M059J (cell line): ENCODE results near the gene FBXL15. TPM values are rescaled to one million over a fixed set of nuclear protein-coding genes. Genes with fewer than 3 reads are reported as not detected.

Source experiments
- DNase-seq: peaks from one replicate; pipeline ENCODE4 v3.0.0-alpha.2; 2012; ENCODE audit warnings: low read depth
- total RNA-seq: library from RNA; depleted of rRNA; stranded (reverse); fragments of >200 nt; shearing (Covaris generic); gene quantifications from 2 replicates; pipeline ENCODE4 v1.2.3, GENCODE V29; 2014; rRNA removed

FBXL15 gene, protein sequence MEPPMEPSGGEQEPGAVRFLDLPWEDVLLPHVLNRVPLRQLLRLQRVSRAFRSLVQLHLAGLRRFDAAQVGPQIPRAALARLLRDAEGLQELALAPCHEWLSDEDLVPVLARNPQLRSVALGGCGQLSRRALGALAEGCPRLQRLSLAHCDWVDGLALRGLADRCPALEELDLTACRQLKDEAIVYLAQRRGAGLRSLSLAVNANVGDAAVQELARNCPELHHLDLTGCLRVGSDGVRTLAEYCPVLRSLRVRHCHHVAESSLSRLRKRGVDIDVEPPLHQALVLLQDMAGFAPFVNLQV
- total RNA-seq, result 8.2 and 18.8 TPM in 2 replicates

DNA sequence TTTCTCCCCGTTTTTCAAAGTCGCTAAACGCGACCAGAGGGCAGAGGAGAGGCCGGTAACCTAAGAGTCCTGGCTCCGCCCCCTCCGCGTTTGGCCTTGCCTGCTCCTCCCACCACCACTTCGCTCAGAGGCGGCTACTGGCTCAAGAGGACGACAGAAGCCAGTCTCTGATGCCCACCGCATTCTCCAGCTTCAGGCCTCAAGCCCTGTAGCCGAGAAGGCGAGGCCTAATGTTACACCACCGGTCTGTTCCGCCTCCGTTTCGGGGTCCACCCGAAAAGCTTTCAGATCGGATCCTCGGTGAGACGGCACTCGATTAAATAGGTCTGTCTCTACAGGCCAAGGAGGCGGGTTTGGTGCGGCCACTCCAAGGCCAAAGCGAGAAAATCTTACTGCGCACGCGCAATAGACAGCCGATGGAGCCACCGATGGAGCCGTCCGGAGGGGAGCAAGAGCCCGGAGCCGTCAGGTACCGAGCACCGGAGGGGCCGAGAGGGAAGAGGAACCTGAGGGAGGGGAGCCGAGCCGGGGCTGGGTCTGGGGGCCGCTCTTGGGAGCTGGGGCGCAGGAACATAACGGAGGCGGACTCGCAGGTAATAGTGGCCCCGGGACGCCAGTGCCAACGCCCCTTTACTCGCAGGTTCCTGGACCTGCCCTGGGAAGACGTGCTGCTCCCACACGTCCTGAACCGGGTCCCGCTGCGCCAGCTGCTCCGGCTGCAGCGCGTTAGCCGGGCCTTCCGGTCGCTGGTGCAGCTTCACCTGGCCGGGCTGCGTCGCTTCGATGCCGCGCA lies at the start of gene FBXL15:
Gene FBXL15 (plus strand): TSS at position 123 of the 793 bp plus-strand sequence. CDS start 294 bp downstream, at position 417.
- DNase-seq, result peak; percentile 94

DNA sequence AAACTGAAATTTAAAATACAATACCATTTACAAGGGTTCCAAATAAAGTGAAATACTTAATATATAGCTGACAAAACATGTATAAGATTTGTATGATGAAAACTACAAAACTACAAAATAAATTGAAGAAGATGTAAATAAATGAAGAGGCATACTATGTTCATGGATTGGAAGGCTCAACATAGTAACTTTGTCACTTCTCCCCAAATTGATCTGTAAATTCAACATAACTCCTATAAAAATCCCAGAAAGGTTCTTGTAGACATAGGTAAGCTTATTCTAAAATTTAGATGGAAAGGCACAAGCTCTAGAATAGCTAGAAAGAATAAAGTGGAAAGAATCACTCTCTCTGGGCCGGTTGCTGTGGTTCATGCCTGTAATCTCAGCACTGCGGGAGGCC lies 49.3 kb upstream of the FBXL15 start:
- no peak for DNase-seq

DNA sequence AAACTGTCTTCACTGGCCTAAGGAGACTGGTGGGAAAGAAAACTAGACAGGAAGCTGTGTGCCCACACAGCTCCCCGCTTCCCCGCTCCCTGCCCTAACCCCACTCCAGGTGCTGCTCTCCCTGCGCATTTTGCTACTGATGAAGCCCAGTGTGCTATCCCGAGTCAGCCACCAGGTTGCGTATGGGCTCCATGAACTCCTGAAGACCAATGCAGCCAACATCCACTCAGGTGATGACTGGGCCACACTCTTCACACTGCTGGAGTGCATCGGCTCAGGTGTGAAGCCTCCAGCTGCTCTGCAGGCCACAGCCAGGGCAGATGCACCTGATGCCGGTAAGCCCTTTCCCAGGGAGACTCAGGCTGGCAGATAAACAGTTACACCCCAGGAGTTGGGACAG lies 45.4 kb upstream of the FBXL15 start:
- DNase-seq, result no peak

DNA sequence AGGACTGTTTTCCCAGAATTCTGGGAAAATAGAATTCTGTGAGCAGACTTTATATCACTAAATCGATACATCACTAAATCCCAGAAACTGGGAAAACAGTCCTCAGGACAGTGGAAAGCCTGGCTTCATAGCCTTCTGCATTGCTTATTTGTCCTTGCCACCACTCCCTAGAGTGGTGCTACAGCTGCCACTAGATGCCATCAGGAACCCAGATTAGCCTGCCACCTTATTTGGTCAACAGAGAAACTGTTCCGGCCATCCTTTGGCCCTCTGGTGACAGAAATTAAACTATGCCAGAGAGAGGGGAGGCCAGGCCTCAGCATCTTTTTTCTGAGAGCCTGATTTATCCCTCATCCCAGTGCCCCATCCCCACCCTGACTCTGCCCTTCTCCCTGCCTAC lies 44.8 kb upstream of the FBXL15 start:
- no peak for DNase-seq

DNA sequence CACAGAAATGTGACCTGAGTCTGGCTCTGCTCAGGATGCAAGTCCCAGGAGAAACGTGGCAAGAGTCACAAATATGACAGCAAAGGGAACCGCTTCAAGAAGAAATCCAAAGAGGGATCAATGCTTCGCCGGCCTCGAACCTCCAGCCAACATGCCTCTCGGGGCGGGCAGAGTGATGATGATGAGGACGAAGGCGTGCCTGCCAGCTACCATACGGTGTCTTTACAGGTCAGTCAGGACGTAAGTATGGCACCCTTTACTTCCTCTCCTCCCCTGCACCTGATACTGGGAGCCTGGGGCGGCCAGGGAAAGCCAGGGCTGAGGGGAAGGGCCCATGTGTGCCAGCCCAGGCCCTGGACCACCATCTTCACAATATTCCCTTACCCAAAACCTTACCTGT lies 43.7 kb upstream of the FBXL15 start:
- DNase-seq, result no peak

DNA sequence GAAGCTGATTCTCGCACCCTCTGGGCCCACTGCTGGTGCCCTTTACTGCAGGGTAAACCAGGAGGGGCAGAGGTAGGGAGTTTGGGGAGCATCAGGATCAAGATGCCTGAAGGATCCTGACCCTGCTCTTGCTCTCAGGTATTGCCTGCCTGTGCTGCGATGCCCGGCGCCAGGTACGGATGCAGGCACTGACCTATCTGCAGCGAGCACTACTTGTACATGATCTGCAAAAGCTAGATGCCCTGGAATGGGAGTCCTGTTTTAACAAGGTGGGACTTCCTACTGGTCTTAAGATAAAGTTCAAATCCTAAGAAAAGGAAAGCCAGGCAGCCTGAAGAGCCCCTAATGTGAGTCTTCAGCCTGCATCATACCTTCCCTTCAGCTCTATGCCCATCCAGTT lies 41.3 kb upstream of the FBXL15 start:
- no peak for DNase-seq

DNA sequence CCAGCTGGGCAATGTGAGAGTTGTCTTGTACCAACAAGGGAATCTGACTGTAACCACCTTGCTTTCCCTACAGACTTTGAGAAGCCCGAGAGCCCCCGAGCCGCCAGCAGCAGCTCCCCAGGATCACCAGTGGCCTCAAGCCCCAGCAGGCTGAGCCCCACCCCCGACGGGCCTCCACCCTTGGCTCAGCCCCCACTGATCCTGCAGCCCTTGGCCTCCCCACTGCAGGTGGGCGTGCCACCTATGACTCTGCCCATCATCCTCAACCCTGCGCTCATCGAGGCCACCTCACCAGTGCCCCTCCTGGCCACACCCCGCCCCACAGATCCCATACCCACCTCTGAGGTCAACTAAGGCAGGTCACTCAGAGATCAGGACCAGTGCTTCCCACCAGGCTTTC lies 38.7 kb upstream of the FBXL15 start:
- DNase-seq, result no peak

DNA sequence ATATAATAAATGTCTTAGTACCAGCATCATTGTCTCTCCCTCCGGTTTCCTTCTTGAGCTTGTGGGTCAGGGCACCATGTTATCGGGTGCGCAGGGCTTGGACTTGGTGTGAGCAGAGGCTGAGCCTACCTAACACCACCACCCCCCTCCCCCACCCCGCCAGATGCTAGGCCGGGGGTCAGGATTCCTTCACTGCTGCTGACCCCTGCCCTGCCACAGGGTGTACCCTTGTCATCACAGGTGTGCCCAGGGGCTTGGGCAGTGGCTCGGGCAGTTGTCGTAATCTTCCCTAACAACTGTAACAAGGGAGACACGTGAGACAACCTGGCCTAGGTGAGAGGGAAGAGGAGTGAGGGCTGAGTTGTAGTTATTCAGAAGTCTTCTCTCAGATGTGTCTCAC lies 37.8 kb upstream of the FBXL15 start:
- no peak for DNase-seq

DNA sequence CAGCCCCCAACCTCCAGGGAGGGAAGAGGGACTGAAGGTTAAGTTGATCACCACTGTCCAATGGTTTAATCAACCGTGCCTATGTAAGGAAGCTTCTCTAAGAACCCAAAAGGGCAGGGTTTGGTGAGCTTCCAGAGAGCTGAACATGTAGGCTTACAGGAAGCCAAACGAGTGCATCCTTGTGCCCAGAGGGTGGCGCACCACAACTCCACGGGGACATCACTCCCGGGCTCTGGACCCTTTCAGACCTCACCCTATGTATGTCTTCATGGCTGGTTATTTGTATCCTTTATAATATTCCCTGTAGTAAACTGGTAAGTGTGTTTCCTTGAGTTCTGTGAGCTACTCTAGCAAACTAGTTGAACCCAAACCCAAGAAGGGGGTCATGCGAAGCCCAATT lies 36.6 kb upstream of the FBXL15 start:
- DNase-seq, result peak; percentile 32

DNA sequence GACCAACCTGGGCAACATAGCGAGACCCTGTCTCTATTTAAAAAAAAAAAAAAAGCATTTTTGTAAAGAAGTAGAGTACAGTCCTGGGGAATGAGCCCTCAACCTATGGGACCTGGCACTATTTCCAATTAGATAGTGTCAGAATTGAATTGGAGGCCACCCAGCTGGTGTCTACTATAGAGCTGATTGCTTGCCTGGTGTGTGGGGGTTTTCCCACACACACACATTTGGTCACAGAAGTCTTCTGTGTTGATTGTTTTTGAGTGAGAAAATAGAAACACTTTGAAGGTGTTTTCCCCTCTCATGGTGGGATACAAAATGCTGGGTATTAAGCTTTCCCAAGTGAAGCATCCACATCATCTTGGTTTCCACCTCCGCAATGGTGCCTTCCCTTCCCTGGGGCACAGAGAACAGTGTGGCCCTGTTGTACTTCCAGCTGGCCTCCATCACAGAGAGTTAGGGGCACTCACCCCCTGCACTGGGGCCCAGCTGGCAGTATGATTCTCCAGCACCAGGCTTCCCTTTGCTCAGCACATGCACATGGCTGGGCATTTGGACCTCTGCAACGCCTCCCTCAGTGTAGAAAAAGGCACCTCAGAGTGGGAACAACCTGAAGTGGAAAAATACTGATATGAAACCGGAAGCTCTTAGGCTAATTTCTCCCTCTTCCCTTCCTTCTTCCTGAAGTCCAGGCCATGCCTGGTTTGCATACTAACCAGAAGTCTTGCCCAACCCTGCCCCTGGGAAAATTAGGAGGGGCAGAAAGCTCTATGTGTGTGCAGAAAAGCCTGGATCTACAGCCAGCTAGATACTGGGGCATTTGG lies 35.8 kb upstream of the FBXL15 start:
- peak; percentile 31 for DNase-seq

DNA sequence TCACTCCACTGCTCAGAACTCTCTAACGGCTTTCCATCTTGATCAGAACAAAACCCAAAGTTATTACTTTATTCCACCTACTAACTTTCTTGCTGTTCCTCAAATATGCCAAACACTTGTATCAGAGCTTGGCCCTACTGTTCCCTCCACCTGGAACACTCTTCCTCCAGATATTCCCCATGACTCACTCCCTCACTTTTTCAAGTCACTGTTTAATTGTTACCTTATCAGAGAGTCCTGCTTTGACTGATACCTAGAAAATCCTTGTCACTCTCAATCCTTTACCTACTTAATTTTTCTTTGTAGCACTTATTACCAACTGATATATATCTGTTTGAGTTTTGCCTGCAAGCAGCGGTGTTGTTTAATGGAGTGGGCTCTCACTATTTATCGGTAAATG lies 30.7 kb upstream of the FBXL15 start:
- DNase-seq, result no peak

DNA sequence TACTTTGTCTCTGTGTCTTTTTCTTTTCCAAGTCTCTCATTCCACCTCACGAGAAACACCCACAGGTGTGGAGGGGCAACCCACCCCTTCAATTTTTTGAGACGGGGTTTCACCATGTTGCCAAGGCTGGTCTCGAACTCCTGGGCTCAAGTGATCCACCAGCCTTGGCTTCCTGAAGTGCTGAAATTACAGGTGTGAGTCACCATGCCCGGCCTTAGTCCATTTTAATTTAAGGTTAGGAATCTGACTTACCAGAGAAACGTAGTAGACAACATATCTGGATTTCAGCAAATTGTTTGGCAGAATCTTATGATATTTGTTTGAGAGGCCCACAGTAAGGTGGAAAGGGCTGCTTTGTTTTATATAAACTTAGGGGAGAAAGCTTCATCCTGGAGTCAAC lies 28.3 kb upstream of the FBXL15 start:
- DNase-seq, result no peak

DNA sequence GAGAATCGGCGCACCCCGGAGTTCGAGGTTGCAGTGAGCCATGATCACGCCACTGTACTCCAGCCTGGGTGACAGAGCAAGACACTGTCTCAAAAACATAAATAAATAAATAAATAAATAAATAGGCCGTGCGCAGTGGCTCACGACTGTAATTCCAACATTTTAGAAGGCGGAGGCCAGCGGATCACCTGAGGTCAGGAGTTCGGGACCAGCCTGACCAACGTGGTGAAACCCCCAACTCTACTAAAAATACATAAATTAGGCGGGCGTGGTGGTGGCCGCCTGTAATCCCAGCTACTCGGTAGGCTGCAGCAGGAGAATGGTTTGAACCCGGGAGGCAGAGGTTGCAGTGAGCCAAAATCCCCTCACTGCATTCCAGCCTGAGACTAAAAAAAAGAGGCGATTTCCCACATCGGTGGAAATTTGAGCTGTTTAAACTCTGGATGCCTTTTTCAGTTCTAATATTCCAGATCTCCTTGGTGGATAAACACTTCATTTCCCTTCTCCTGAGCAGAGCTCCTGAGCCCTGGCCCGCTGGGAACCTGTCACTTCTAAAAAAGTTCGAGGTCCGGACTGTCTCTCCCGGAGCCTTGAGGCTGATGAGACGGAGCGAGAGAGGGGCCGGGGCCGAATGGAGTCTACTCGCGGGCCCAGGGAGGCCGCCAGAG lies 27.1 kb upstream of the FBXL15 start:
- no peak for DNase-seq

DNA sequence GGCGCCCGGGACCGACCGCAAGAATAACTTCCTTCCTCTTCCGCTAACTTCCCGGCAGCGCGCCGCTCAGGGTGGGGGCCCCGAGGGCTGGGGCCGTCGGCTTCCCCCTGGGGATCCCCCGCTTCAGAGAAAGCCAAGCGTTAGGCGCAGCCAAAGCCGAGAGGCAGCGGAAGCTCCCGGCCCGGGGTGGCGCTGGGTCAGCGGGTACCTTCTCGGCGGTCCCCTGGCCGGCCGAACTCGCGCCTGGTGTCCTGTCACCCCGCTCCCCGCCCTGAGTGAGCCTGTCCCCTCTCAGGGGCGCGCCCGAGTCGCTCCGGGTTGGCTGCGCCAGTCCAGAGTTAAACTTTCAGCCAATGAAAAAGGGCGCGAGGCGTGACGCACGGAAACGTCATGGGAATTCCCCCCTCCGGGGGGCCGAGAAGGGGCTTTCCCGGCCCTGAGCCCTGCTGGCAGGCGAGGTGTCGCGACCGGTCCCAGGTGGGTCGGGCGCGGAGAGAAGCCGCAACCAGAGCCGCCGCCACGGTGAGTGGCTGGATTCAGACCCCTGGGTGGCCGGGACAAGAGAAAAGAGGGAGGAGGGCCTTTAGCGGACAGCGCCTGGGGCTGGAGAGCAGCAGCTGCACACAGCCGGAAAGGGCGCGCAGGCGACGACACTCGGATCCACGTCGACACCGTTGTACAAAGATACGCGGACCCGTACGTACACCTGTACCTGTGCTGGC lies 26.4 kb upstream of the FBXL15 start:
- DNase-seq, result peak; percentile 94

DNA sequence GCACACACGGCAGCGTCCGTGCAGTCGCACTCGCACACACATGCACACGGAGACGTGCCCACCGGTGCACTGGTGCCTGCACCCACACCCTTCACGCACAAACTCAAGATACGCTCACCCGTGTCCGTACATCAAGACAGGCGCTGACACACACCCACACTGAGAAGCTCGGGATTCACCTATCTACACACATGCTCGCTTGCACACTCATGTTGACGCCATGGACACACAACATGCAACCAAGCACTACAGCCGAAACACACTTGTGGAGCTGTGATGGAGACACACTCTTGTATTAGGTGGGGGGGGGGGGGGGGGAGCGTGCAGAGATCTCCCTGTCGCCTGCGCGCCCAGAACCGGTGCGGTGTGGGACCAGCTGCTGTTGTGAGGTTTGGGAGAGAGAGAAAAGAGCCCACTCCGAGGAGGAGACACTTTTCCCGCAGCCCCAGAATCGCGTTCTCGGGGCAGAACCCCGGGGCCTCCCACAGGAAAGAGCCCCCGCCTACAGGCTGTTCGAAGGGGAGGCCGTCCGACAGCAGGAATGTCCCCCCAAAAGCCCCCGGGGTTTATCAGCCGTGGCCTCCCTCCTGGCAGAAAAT lies 25.7 kb upstream of the FBXL15 start:
- DNase-seq, result peak; percentile 59

DNA sequence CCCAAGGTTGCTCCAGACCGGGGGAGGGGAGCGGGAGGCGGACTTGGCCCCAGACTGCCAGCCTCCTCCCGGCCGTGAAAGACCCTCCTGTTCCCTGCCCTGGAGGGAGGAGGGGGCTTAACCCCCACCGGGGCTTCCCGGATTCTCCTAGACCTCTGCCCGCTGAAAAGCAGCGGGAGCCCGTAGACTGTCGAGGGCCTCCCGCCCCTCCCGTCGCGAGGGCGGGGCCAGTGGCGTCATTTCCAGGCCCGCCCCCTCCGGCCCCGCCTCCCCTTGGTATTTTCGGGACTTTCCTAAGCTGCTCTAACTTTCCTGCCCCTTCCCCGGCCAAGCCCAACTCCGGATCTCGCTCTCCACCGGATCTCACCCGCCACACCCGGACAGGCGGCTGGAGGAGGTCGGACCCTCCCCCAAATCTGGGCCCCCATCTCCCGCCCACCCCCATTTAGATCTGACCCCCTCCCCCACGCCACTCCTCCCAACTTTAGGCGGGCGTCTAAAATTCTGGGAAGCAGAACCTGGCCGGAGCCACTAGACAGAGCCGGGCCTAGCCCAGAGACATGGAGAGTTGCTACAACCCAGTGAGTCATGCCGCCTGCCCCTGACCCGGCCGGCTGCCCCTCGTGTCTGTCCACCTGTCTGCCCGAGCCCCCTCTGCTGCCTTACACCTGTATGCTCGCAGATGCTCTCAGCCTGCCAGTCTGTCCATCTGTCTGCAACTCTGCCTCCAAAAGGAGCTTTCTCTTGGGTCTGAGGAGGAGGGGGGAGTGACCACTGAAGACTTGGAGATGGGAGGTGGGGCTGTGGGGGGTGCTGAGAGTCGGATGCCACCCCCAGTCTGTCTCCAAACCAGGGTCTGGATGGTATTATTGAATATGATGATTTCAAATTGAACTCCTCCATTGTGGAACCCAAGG lies 25.0 kb upstream of the FBXL15 start, which contains the start of gene NFKB2:
Gene NFKB2 (plus strand): TSS at position 306 of the 917 bp plus-strand sequence. CDS start 255 bp downstream, at position 561.
- DNase-seq, result peak; percentile 85

DNA sequence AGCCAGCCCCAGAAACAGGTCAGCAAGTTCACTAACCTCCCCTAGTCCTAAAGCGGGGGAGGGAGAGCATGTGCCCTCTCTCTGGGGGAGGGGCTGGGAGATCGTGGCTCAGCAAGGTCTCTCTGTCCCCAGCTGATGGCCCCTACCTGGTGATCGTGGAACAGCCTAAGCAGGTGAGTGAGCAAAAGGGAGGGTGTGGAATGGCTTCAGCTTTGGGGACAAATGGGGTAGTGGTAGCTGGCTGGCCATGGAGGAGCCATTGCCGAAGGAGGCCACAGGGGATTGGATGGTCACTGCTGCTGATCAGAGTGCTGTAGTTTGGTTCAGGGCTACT lies 24.4 kb upstream of the FBXL15 start:
- DNase-seq, result no peak

DNA sequence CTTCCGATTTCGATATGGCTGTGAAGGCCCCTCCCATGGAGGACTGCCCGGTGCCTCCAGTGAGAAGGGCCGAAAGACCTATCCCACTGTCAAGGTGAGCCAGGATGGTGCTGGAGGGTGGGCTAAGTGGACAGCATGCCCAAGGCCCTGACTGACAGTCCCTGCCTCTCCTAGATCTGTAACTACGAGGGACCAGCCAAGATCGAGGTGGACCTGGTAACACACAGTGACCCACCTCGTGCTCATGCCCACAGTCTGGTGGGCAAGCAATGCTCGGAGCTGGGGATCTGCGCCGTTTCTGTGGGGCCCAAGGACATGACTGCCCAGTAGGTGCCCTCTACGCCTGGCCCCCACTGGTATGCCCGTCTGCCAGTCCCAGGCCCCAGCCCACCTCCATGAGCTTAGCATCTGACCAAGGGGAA lies 23.9 kb upstream of the FBXL15 start:
- no peak for DNase-seq
